Left lung (tissue), 10 donors: ENCODE results near the gene PLK1. TPM values are rescaled to one million over a fixed set of nuclear protein-coding genes. Genes with fewer than 3 reads are reported as not detected.

Source experiments
- ATAC-seq: fragments of 200-7000 bp; cut with Tn5 transposase; one replicate; pipeline ENCODE4 v1.9.1; 2020; ENCODE audit warnings: moderate library complexity
- DNase-seq, 4 donors: peaks; one replicate each; pipeline ENCODE4 v3.0.0-alpha.2; 2013 to 2020
- H3K27ac ChIP-seq, 2 donors: fragments of 200-600 bp; sonication (generic) in 1 of 2; one replicate each; pipeline versions ENCODE4 v1.5.0 to v1.8.0; 2020 to 2021
- H3K27me3 ChIP-seq, 2 donors: fragments of 200-600 bp; sonication (generic) in 1 of 2; one replicate each; pipeline versions ENCODE4 v1.5.0 to v1.8.0; 2020 to 2021
- H3K36me3 ChIP-seq, 2 donors: fragments of 200-600 bp; sonication (generic) in 1 of 2; one replicate each; pipeline versions ENCODE4 v1.5.0 to v1.8.0; 2020 to 2021
- H3K4me1 ChIP-seq, 2 donors: fragments of 200-600 bp; one replicate each; pipeline ENCODE4 v1.8.0; 2021
- H3K4me3 ChIP-seq, 2 donors: fragments of 200-600 bp; sonication (generic) in 1 of 2; one replicate each; pipeline versions ENCODE4 v1.5.0 to v1.8.0; 2020 to 2021; ENCODE audit warnings: mild to moderate bottlenecking in 1 of 2
- H3K9me3 ChIP-seq, 2 donors: fragments of 200-600 bp; sonication (generic) in 1 of 2; one replicate each; pipeline versions ENCODE4 v1.5.0 to v1.8.0; 2020 to 2021
- intact Hi-C, 2 donors: fragments of 100-400 bp; cut with DNase I; formaldehyde crosslinking; loops; one replicate each; pipeline versions ENCODE4 v1.11.2 to v1.14.2; 2022
- polyA plus RNA-seq, 6 donors: library from polyadenylated mRNA; unstranded; fragments of 120-200 nt; gene quantifications; one replicate each; pipeline ENCODE4 v1.2.1, GENCODE V29; 2013; ENCODE audit not compliant: insufficient read length in 6 of 6
- total RNA-seq, 2 donors: library from RNA; stranded (reverse); fragmentation: NEBNext Ultra II Directional; extraction: Animal tissue kit (Norgen Biotek cat#: 25700); gene quantifications; one replicate each; pipeline ENCODE4 v1.2.1, GENCODE V29; 2021
- TF ChIP-seq, protein P1 (sequence below), 2 donors: fragments of 200-600 bp; sonication (generic) in 1 of 2; IDR thresholded peaks; one replicate each; pipeline versions ENCODE4 v1.5.0 to v1.8.0; 2021; ENCODE audit warnings: antibody characterized with exemption in 2 of 2
- donor health status: DM: no; HTN: yes; CAD: no.
- donor health status: DM: no; HTN: no; CAD: no.

The PLK1 gene
- total and polyA plus RNA-seq, 8 donors: 3.0 to 52.5 (median 22.6) TPM

DNA sequence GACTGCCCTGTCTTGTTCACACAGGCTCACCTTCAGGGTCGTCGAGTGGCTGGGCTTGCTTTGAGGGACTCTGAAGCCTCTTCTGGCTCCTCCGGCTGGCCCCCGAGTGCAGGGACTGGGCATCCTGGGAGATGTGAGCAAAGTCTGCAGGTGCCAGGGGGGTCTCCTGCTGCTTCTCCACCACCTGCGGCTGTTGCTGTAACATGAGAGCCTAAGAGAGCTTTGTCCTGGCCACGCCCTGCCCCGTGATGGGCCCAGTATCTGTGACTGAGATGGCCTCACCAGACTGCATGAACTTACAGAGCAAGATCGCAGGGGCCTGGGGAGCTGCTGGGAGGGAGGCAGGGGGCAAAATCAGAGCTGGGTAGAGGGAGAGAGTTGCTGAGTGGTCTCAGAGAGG lies 21.8 kb downstream of the PLK1 start:
- Histone ChIP-seq H3K9me3 (peaks cover 0 to 6% of the 10 kb centered on the region in 2 donors), H3K27me3 (peaks cover 0 to 3% of the 10 kb centered on the region in 2 donors), H3K36me3 (no peaks in the 10 kb centered on the region), H3K4me3 (no peak overlapping the region), H3K27ac (no peak overlapping the region), H3K4me1 (no peaks in the 10 kb centered on the region)
- TF ChIP-seq, protein P1, sequence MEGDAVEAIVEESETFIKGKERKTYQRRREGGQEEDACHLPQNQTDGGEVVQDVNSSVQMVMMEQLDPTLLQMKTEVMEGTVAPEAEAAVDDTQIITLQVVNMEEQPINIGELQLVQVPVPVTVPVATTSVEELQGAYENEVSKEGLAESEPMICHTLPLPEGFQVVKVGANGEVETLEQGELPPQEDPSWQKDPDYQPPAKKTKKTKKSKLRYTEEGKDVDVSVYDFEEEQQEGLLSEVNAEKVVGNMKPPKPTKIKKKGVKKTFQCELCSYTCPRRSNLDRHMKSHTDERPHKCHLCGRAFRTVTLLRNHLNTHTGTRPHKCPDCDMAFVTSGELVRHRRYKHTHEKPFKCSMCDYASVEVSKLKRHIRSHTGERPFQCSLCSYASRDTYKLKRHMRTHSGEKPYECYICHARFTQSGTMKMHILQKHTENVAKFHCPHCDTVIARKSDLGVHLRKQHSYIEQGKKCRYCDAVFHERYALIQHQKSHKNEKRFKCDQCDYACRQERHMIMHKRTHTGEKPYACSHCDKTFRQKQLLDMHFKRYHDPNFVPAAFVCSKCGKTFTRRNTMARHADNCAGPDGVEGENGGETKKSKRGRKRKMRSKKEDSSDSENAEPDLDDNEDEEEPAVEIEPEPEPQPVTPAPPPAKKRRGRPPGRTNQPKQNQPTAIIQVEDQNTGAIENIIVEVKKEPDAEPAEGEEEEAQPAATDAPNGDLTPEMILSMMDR (IDR thresholded peaks at IDR 0.05): no peak
- intact Hi-C loops: no loop called here
- no peak for ATAC-seq
- peak in 1 of 4 donors; percentile 58 for DNase-seq

DNA sequence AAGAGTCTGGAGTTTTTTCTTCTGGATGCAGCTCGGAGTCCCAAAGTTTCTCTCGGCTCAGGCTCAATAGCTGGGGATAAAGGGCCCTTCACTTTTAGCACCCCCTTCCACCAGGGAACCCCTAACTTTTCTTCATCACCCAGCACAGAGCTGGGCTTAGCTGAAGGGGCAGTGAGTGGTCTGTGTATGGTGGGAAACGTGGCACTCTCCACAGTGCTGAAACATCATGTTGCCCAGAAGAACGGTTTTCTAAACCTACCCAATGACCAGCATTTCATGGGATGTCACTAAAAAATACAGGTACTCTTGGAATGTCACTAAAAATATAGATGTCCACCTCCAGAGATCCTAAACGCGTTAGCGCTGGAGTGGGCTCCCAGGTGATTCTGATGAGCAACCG lies 22.4 kb downstream of the PLK1 start:
- ATAC-seq: no peak

DNA sequence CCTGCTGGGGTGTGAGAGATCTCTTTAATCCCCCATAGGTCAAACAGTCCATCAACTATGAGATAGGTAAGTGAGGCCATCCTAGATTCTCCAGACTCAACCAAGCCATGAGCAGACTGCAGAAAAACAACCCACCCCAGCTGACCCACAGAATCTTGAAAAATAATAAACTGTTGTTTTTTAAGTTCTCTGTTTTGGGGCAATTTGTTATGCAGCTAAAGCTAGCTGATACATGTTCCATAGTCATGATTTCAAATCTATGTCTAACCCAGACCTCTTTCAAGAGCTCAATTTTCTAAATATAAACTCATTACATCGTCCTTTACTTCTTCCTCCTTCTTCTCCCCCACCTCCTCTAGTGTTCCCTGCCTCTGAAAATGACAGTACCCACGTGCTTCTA lies 24.3 kb downstream of the PLK1 start:
- TF ChIP-seq, protein P1 (IDR thresholded peaks at IDR 0.05): no peak
- no peak overlapping the region for H3K4me3 ChIP-seq

More for the DNA sequence above, 22.4 kb downstream of the PLK1 start:
- Histone ChIP-seq H3K4me3 (no peak overlapping the region), H3K27me3 (peaks cover 0 to 3% of the 10 kb centered on the region in 2 donors), H3K27ac (no peak overlapping the region), H3K9me3 (peaks cover 0 to 6% of the 10 kb centered on the region in 2 donors), H3K36me3 (no peaks in the 10 kb centered on the region), H3K4me1 (no peaks in the 10 kb centered on the region)
- DNase-seq: no peak
- intact Hi-C loops: no loop called here
- TF ChIP-seq, protein P1 (IDR thresholded peaks at IDR 0.05): no peak

DNA sequence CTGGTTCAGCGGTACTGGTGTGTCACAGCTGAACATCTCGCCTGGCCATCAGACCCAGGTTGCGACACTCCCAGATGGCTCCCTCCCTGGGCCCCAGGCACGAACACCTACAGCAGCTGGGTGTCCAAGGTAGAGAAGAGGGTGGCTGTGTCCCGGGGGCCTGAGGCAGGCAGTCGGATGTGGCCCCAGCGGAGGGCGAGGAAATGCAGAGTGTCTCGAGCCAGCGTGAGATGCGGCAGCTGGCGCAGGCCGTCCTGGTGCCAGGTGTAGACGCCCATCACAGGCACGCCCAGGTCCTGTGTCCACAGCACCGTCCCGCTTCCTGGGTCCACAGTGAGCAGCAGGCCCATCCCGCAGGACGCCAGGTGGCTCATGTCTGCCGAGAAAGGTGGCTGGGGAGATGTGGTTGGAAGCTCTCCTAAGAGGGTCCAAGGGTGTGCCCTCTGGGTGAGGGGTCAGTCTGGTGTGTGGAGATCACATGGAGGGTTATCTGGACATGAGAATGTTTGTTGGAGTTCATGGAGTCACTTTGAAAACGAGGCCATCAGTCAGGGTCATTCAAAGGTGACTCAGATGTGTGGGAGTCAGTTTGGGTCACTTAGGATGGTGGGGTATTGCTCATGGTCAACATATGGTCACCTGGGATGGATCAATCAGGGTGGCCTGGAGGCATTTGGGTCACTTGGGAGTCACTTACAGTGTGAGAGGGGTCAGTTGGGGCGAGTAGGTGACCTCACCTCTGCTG lies 26.3 kb downstream of the PLK1 start:
- DNase-seq (peak in 1 of 4 donors; percentile 60), ATAC-seq (no peak)
- no peak overlapping the region for H3K27ac ChIP-seq
- H3K36me3 ChIP-seq: no peaks in the 10 kb centered on the region
- no peak overlapping the region for H3K4me3 ChIP-seq
- peaks cover 0 to 15% of the 10 kb centered on the region in 2 donors for H3K27me3 ChIP-seq
- TF ChIP-seq, protein P1 (IDR thresholded peaks at IDR 0.05): no peak
- peaks cover 0 to 19% of the 10 kb centered on the region in 2 donors for H3K9me3 ChIP-seq
- intact Hi-C loops: no loop called here
- no peaks in the 10 kb centered on the region for H3K4me1 ChIP-seq

More for the DNA sequence above, 24.3 kb downstream of the PLK1 start:
- Histone ChIP-seq H3K27me3 (peaks cover 0 to 11% of the 10 kb centered on the region in 2 donors), H3K36me3 (no peaks in the 10 kb centered on the region), H3K4me1 (no peaks in the 10 kb centered on the region), H3K27ac (no peak overlapping the region), H3K9me3 (peaks cover 0 to 6% of the 10 kb centered on the region in 2 donors)
- DNase-seq: no peak
- intact Hi-C loops: no loop called here
- ATAC-seq: no peak

DNA sequence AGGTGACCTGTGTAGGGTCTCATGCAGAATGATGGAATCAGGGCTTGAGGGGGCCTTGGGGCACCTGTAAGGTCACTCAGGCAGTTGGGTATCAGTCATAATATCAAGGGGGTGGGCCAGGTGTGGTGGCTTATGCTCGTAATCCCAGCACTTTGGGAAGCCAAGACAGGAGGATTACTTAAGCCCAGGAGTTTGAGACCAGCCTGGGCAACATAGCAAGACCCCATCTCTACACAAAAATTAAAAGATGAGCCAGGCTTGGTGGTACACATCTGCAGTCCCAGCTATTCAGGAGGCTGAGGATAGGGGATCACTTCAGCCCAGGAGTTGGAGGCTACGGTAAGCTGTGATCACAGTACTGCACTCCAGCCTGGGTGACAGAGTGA lies 26.8 kb downstream of the PLK1 start:
- TF ChIP-seq, protein P1 (IDR thresholded peaks at IDR 0.05): no peak
- H3K36me3 ChIP-seq: no peaks in the 10 kb centered on the region
- H3K4me1 ChIP-seq: no peaks in the 10 kb centered on the region
- no peak for ATAC-seq
- no peak for DNase-seq
- peaks cover 0 to 23% of the 10 kb centered on the region in 2 donors for H3K9me3 ChIP-seq
- H3K4me3 ChIP-seq: no peak overlapping the region
- peaks cover 0 to 16% of the 10 kb centered on the region in 2 donors for H3K27me3 ChIP-seq
- H3K27ac ChIP-seq: no peak overlapping the region
- intact Hi-C loops: no loop called here
